GM19468 (cell line): ENCODE results near the gene GRIN2C.

ENCODE experiments used
- ATAC-seq: cut with Tn5 transposase; IDR thresholded peaks from one replicate; pipeline ENCODE4 v1.9.1; 2021; ENCODE audit warnings: mild to moderate bottlenecking, moderate library complexity, moderate number of reproducible peaks; ENCODE audit not compliant: unreplicated experiment; ENCODE audit errors: extremely low read depth

The GRIN2C gene

DNA sequence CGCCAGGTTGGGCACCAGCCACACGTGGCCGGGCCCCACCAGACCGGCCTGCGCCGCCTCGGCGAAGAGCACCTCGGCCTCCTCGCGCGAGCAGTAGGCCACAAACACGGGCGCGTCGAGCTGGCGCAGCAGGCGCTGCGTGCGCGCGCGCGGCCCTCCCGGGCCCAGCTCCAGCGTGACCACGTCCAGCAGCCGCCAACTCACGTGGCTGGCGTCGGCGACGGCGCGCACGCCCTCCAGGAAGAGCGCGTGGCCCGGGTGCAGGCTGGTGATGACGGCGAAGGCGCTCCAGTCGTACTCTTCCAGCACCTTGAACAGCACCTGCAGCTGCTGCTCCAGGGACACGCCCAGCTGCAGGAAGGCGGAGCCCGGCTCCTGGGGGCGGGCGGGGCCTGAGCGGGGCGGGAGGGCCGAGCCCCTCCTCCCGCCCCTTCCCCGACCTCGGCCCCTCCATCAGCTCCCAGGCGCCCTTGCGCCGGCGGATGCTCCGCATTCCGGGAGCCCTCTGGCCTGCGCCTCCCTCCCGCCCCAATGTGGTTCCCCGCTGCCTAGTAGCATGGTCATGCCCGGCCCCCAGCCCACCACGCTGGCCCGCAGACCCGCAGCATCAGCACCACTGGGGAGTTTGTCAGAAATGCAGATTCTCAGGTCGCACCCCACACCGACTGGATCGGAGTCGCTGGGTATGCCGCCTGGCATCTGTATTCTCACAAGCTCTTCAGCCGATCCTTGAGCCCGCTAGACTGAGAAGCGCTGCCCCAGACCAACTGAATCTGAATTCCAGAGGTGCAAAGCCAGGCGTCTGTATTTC, 7.2 kb downstream of the GRIN2C start:
- ATAC-seq, result no peak

DNA sequence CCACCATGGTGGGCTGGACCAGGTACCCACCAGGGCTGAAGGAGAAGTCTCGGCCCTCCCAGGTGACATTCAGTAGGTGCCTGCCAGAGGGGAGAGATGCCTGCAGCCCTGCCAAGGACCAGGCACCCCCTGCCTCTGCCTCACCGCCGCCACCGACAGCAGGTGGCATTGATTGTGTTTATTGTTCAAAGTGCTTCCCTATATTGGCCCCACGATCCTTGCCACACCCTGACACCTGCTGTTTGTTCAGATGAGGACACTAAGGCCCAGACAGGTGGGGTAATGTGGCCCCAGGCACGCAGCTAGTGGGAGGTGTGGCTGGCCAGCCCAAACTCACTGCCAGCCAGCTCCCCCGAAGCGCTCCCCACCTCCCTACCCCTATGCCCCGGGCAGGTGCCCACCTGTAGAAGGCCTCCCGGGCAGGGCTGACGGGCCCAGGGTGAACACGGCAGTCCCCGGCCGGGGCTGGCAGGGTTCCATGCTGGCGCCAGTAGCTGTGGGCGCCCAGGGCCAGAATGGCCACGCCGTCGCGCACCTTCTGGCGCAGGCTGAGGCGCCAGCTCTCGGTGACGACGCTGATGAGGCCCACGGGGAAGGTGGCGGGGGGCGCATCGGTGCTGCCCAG, 8.0 kb downstream of the GRIN2C start:
- no peak for ATAC-seq

DNA sequence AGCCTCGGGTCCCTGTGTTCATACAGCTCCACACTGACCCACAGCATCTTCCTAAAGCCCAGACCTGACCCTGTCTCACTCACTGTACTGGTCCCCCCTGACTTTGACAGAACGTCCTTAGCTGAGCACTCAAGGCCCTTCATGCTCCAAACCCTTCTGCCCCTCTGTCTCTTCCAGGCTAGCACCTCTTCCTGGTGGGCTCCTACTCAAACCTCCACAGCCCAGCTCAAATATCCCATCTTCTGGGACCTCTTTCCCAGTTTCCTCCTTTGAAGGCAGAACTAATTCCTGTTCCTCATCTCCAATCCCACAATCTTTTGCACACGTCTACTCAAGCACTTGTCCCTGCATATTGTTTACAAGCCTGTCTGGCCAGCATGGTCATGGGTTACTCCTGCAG, 8.8 kb downstream of the GRIN2C start:
- ATAC-seq, result no peak

- ATAC-seq, result no peak
These were observed 9.4 kb downstream of the GRIN2C start for GRCh38 chr17:74850310-74850709.

DNA sequence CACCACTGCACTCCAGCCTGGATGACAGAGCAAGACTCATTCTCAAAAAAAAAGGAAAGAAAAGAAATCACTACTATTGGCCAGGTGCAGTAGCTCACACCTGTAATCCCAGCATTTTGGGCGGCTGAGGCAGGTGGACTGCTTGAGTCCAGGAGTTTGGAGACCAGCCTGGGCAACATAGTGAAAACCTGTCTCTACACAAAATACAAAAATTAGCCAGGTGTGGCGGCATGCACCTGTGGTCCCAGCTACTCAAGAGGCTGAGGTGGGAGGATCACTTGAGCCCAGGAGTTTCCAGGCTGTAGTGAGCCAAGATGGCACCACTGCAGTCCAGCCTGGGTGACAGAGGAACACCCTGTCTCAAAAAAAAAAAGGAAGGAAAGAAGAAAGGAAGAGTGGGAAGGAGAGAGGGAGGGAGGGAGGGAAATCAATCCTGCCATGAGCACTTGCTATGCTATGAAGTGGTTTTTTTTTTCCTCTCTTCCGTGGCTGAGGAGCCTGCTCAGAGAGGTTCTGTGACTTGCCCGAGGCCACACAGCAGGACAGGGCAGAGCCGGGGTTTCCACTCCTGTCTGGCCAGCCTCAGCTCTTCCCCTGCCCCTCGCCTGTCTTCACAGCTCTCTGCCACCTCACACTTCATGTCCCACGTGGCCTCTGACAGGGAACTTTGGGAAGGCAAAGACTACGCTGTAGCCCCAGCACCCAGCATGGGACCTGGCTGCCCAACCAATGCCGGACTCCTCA, 10.9 kb downstream of the GRIN2C start:
- ATAC-seq, result no peak

DNA sequence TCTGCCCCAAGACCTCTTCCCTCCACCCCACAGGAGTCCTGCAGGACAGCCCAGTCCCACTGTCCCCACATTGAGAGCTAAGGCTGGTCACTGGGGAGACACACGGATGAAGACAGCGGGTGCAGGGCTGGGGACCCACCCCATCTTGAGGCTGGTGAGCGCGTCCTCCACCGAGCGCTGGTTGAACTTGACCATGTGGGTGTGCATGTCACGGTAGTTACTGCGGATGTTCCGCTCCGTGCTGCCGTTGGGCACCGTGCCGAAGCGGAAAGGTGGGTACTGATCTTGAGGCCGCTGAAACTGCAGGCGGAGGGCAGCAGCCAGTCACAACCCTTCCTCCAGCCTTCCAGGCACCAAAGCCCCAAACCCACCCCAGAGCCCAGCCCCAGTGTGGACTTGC, 13.1 kb downstream of the GRIN2C start:
- no peak for ATAC-seq

DNA sequence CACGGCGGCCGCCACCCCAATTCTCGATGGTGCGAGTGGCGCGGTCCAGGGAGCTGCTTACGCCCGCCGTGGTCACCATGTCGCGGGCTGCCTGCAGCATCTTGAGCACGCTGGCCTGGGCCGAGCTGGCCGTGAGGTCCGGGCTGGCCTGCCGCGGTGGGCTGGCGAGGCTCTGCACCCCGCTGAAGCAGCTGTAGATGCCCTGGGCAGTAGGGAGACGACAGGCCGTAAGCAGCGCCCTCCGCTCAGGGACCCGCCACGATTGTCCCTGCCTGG, 16.4 kb downstream of the GRIN2C start:
- ATAC-seq, result no peak

GRCh38 chr17:74842599-74843351, 16.9 kb downstream of the GRIN2C start:
- ATAC-seq, result no peak

GRCh38 chr17:74842146-74842598, 17.5 kb downstream of the GRIN2C start:
- no peak for ATAC-seq

DNA sequence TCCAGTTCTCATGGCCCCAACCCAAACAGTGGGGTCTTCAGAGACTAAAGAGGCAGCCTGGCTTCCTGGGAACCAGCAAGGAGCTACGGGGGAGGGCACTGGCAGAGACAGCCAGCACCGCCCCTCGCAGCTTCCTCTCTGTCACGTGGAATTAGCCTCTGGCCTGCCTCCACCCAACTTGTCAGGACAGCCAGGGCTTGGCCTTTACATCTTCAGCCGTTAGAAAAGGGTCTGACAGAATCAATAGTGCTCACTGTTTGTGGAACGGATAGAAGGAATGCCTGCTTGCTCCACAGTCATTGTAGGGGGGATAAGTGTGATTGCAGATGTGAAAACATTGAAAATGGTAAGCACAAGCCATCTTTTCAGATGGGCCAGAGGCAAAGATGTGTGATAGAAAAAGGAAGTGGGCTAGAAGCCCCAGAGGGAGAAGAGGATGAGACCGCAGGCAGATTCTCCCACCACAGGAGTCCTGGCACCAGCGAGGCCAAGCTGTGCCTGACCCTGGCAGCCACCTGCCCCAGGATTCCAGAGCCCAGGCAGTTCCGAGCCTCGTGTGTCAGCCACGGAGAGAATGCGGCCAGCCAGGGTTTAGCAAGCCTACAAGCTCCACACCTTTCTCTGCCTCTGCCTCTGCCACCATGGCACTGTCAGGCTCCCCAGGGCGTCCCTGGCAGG, 18.6 kb downstream of the GRIN2C start:
- ATAC-seq, result no peak

- no peak for ATAC-seq
These were observed 19.5 kb downstream of the GRIN2C start for GRCh38 chr17:74839990-74840852.

- ATAC-seq, result no peak
These were observed 21.4 kb downstream of the GRIN2C start for GRCh38 chr17:74838274-74838673.

DNA sequence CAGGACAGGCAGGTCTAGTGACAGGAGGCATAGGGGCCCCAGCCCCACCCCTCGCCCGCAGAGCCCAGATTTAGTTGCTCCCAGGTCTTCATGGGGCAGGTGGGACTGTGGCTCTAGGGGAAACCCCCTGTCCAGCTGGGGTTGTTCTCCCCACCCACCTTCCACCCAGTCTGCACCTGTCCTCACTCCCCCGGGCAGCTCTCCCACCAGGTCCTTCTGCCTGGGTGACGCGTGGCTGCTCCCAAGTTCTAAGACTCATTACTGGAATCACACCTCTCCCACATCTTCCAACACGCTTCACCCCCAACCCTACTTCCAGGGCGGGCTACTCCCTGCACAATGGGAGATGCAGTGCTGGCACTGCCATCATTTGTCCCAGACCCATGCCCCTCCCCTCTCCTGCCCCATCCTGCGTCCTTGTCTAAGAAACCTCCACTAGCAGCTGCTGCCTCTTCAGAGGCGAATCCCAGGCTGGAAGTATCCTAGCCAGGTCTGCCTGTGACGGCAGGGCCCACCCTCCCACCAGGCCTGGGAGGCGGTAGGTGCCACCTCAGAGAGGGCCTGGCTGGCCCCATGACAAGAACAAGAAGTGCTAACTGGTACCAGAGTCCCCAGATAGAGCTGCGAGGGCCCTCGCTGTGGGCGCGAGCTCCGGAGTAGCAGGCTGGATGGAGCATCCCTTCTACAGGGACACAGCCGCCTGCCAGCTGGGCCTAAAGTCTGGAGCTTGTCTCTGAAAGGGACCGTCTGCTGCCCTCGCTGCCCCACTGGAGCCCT, 22.8 kb downstream of the GRIN2C start:
- no peak for ATAC-seq

- ATAC-seq, result no peak
These were observed 23.5 kb downstream of the GRIN2C start for GRCh38 chr17:74836191-74836590.

- ATAC-seq, result no peak
These were observed 25.9 kb downstream of the GRIN2C start for GRCh38 chr17:74833501-74834377.

DNA sequence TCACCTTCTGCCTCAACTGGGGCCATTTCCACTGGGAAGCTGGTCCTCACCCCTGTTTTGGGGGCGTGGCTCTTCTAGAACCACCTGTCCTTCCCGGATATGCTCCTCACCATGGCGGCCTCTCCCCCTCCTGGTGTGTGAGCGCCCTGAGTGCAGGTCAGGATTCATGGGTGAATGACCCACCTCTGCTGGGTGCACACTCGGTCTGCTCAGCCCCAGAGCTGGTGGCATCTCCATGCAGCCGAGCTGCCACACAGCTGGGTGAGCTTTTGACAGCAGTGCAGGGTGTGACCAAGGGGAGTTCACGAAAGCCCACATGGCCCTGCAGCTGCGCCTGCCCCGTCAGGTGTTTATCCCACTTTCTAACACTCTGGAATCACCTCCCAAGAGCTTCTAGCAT, 27.3 kb downstream of the GRIN2C start:
- no peak for ATAC-seq

- no peak for ATAC-seq
These were observed 28.1 kb downstream of the GRIN2C start for GRCh38 chr17:74831444-74832146.
